A673 (cell line): ENCODE results near the gene FLNC. TPM values are rescaled to one million over a fixed set of nuclear protein-coding genes. Genes with fewer than 3 reads are reported as not detected.

Experiments used
- BruUV-seq: library from RNA; stranded (reverse); fragments of 400-500 nt; replicated peaks from 2 replicates; lab custom pipeline; 2021; lab: Mats Ljungman, UMichigan
- CTCF ChIA-PET: fragments of 300-600 bp; sonication (Branson Sonifier 250); formaldehyde crosslinking; loops from one replicate; lab custom pipeline; 2022; ENCODE audit warnings: antibody characterized with exemption; lab: Charles Lee
- POLR2A ChIA-PET: fragments of 300-600 bp; sonication (Branson Sonifier 250); formaldehyde crosslinking; loops from one replicate; lab custom pipeline; 2022; ENCODE audit warnings: antibody characterized with exemption; ENCODE audit not compliant: low non-redundant PET; lab: Charles Lee
- DNase-seq: peaks from one replicate; pipeline ENCODE4 v3.0.0-alpha.2; 2015; ENCODE audit warnings: low spot score
- H3K27ac ChIP-seq: fragments of 200-600 bp; sonication (generic); 2 replicates; pipeline ENCODE4 v1.5.1; 2016; ENCODE audit warnings: mixed run types, low read depth, mild to moderate bottlenecking, mixed read lengths, antibody characterized with exemption, low read length; ENCODE audit not compliant: poor library complexity, severe bottlenecking
- H3K27me3 ChIP-seq: fragments of 200-600 bp; sonication (generic); replicated peaks from 2 replicates; pipeline ENCODE4 v1.6.1; 2017; ENCODE audit warnings: mixed run types, low read depth, mild to moderate bottlenecking, mixed read lengths, antibody characterized with exemption, low read length; ENCODE audit not compliant: insufficient read depth, poor library complexity
- H3K36me3 ChIP-seq: fragments of 200-600 bp; sonication (generic); 2 replicates; pipeline ENCODE4 v1.6.1; 2016; ENCODE audit warnings: mixed run types, mild to moderate bottlenecking, mixed read lengths, antibody characterized with exemption, low read length; ENCODE audit not compliant: insufficient read depth, poor library complexity, severe bottlenecking
- H3K4me1 ChIP-seq: fragments of 200-600 bp; sonication (generic); 2 replicates; pipeline ENCODE4 v1.6.1; 2017; ENCODE audit warnings: mixed run types, mild to moderate bottlenecking, mixed read lengths, antibody characterized with exemption, low read length; ENCODE audit not compliant: insufficient read depth, poor library complexity, severe bottlenecking
- H3K4me3 ChIP-seq: fragments of 200-600 bp; sonication (generic); 2 replicates; pipeline ENCODE4 v1.5.1; 2016; ENCODE audit warnings: low read depth, mixed run types, mild to moderate bottlenecking, mixed read lengths, low read length; ENCODE audit not compliant: poor library complexity, severe bottlenecking
- H3K9me3 ChIP-seq: fragments of 200-600 bp; sonication (generic); 2 replicates; pipeline ENCODE4 v1.6.1; 2016; ENCODE audit warnings: mixed run types, low read depth, mild to moderate bottlenecking, mixed read lengths, antibody characterized with exemption, low read length; ENCODE audit not compliant: poor library complexity, severe bottlenecking
- CTCF ChIP-seq: fragments of 300-800, 200-600 bp; sonication (generic); conservative IDR thresholded peaks from 2 replicates; pipeline ENCODE4 v1.5.1; 2017; ENCODE audit warnings: low read depth, mild to moderate bottlenecking, antibody characterized with exemption, low read length, moderate library complexity, mixed read lengths
- EZH2 ChIP-seq: fragments of 200-600 bp; sonication (generic); IDR thresholded peaks from 2 replicates; pipeline ENCODE4 v1.6.1; 2017; ENCODE audit warnings: borderline replicate concordance, low read depth, mild to moderate bottlenecking, mixed read lengths, antibody characterized with exemption, low read length; ENCODE audit not compliant: poor library complexity, severe bottlenecking
- intact Hi-C: fragments of 100-400 bp; cut with micrococcal nuclease; formaldehyde crosslinking; loops from one replicate; pipeline ENCODE4 v1.10.0; 2022; ENCODE audit not compliant: unreplicated experiment
- total RNA-seq: library from RNA; stranded (reverse); gene quantifications from 2 replicates; pipeline ENCODE4 v1.2.3, GENCODE V29; 2021

The FLNC gene
- total RNA-seq, 1 experiment from 2014 or later: 6.5 TPM

- Histone ChIP-seq H3K27me3 (no peaks in the 10 kb centered on the region), H3K4me3 (no peak overlapping the region), H3K4me1 (peaks cover 7% of the 10 kb centered on the region), H3K9me3 (no peaks in the 10 kb centered on the region), H3K36me3 (no peaks in the 10 kb centered on the region), H3K27ac (no peak overlapping the region)
- POLR2A ChIA-PET: no interaction called here
- intact Hi-C loops: no loop called here
- TF ChIP-seq CTCF: no peak
- CTCF ChIA-PET: no interaction called here
- no TSS peak for BruUV-seq
- no peak for DNase-seq
Measured at GRCh38 chr7:128807191-128807590, 23.0 kb upstream of the FLNC start.

- DNase-seq: no peak
- TF ChIP-seq EZH2 (no peak), CTCF (no peak)
- no peaks in the 10 kb centered on the region for H3K9me3 ChIP-seq
- peaks cover 18% of the 10 kb centered on the region for H3K4me1 ChIP-seq
- intact Hi-C loops: no loop called here
- no peak overlapping the region for H3K4me3 ChIP-seq
- no peaks in the 10 kb centered on the region for H3K36me3 ChIP-seq
- ChIA-PET POLR2A (no interaction called here), CTCF (no interaction called here)
- H3K27me3 ChIP-seq: no peaks in the 10 kb centered on the region
- no TSS peak for BruUV-seq
- H3K27ac ChIP-seq: no peak overlapping the region
Measured at GRCh38 chr7:128809363-128809762, 20.8 kb upstream of the FLNC start.

- DNase-seq: no peak
- BruUV-seq: no TSS peak
- H3K9me3 ChIP-seq: no peaks in the 10 kb centered on the region
- TF ChIP-seq EZH2 (no peak), CTCF (no peak)
- H3K27ac ChIP-seq: no peak overlapping the region
- peaks cover 18% of the 10 kb centered on the region for H3K4me1 ChIP-seq
- H3K27me3 ChIP-seq: no peaks in the 10 kb centered on the region
- CTCF ChIA-PET: no interaction called here
- no peaks in the 10 kb centered on the region for H3K36me3 ChIP-seq
- POLR2A ChIA-PET: no interaction called here
- no peak overlapping the region for H3K4me3 ChIP-seq
- intact Hi-C loops: no loop called here
Measured at GRCh38 chr7:128810473-128810872, 19.7 kb upstream of the FLNC start.
